ENCODE results near the gene LPIN3.

GRCh38 chr20:41392295-41392694 lies 51.7 kb downstream of the LPIN3 start:
- TF ChIP-seq CTCF (IDR thresholded peaks at IDR 0.05 in 2 of 3, conservative IDR thresholded peaks at IDR 0.05 in 1 of 3; ENCODE audit: borderline replicate concordance in 1 of 3, insufficient read depth in 1 of 3, low read depth in 2 of 3, low read length in 2 of 3) (no peak), EGR1 (IDR thresholded peaks at IDR 0.05; ENCODE audit: low read depth) (no peak), POLR2A (IDR thresholded peaks at IDR 0.05; ENCODE audit: borderline replicate concordance, extremely low read depth, insufficient read depth, insufficient read length) (no peak), ELF1 (IDR thresholded peaks at IDR 0.05; ENCODE audit: borderline replicate concordance, low read depth) (no peak), JUND (IDR thresholded peaks at IDR 0.05) (no peak), POLR2AphosphoS5 (IDR thresholded peaks at IDR 0.05; ENCODE audit: low read depth, low read length) (no peak), CBX3 (IDR thresholded peaks at IDR 0.05; ENCODE audit: low read depth) (no peak), MAX (IDR thresholded peaks at IDR 0.05) (no peak), FOSL1 (IDR thresholded peaks at IDR 0.05; ENCODE audit: low read depth) (no peak), EZH2 (IDR thresholded peaks at IDR 0.05) (no peak), EZH2phosphoT487 (IDR thresholded peaks at IDR 0.05; ENCODE audit: borderline replicate concordance) (no peak), RAD21 (IDR thresholded peaks at IDR 0.05; ENCODE audit: low read depth) (no peak), YY1 (IDR thresholded peaks at IDR 0.05; ENCODE audit: extremely low read depth, insufficient replicate concordance, low read depth, low read length) (no peak)
